Body of pancreas (tissue), 4 donors: Measurements from ENCODE around the gene NDUFA7.

Source experiments
- CTCF ChIP-seq, 7 experiments: fragments of 450-650 bp in 4 of 7; fragments of 200-600 bp in 3 of 7; sonication (generic) in 3 of 7; IDR thresholded peaks; one replicate each; pipeline ENCODE4 v1.5.1; 2016 to 2019; ENCODE audit warnings: antibody characterized with exemption in 7 of 7
- POLR2A ChIP-seq, 3 donors: fragments of 450-650 bp; IDR thresholded peaks; one replicate each; pipeline ENCODE4 v1.6.1; 2016; ENCODE audit warnings: antibody characterized with exemption in 3 of 3, mild to moderate bottlenecking in 2 of 3

DNA sequence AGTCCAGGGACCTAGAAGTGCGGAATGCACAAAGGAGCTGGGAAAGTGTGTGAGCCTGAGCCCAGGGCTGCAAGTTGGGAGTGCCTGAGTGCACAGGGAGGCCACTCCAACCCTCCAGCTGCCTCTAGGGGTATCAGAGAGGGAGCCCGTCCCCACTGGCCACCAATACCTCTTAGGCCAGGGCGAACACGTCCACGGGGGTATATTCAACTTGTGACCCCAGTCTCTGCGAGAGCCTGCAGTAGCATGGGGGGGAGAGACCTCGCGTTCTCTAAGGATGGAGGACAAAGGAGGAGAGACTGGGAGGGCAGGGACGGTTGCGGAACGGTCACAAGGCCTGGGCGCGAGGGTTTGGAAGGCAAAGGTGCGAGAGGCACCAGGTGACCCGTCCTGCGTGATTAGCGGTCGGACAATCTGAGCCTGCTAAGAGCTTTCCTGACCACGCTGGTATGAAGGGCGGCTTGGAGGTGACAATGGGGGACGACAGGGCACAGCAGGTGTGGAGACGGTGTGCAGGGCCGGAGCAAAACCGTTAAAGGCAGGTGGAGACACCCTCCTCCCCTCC, 13.7 kb downstream of the NDUFA7 start:
- TF ChIP-seq CTCF (IDR thresholded peaks at IDR 0.05) (no peak), POLR2A (IDR thresholded peaks at IDR 0.05) (no peak)
